Amniotic epithelial cell (primary cell): ENCODE results near the gene CD93.

Experiments
- DNase-seq: peaks from one replicate; pipeline ENCODE4 v3.0.0-alpha.2; 2010; ENCODE audit warnings: low read depth

Gene CD93

GRCh38 chr20:23082846-23083552 is 3.1 kb downstream of the CD93 start:
- peak; percentile 10 for DNase-seq

GRCh38 chr20:23081263-23081819 is 4.8 kb downstream of the CD93 start:
- no peak for DNase-seq

- DNase-seq, result no peak
These were observed 5.6 kb downstream of the CD93 start for GRCh38 chr20:23080521-23080920.

- DNase-seq, result no peak
These were observed 6.2 kb downstream of the CD93 start for GRCh38 chr20:23079926-23080325.

GRCh38 chr20:23079016-23079351 is 7.1 kb downstream of the CD93 start:
- no peak for DNase-seq

GRCh38 chr20:23078351-23079015 is 7.6 kb downstream of the CD93 start:
- DNase-seq, result peak; percentile 83

- no peak for DNase-seq
These were observed 8.8 kb downstream of the CD93 start for GRCh38 chr20:23077277-23077676.

- DNase-seq, result no peak
These were observed 12.1 kb downstream of the CD93 start for GRCh38 chr20:23074052-23074451.

- no peak for DNase-seq
These were observed 13.1 kb downstream of the CD93 start for GRCh38 chr20:23072892-23073586.

GRCh38 chr20:23071996-23072395 is 14.1 kb downstream of the CD93 start:
- DNase-seq, result no peak

- no peak for DNase-seq
These were observed 14.7 kb downstream of the CD93 start for GRCh38 chr20:23071398-23071797.

- DNase-seq, result no peak
These were observed 17.0 kb downstream of the CD93 start for GRCh38 chr20:23069108-23069507.

- DNase-seq, result no peak
These were observed 17.8 kb downstream of the CD93 start for GRCh38 chr20:23068283-23068682.

GRCh38 chr20:23066772-23067171 is 19.4 kb downstream of the CD93 start:
- no peak for DNase-seq

GRCh38 chr20:23065266-23066201 is 20.6 kb downstream of the CD93 start:
- DNase-seq, result no peak

- DNase-seq, result no peak
These were observed 22.5 kb downstream of the CD93 start for GRCh38 chr20:23063581-23063980.

- DNase-seq, result no peak
These were observed 23.0 kb downstream of the CD93 start for GRCh38 chr20:23063168-23063567.

- DNase-seq, result no peak
These were observed 23.5 kb downstream of the CD93 start for GRCh38 chr20:23062632-23063031.

GRCh38 chr20:23061734-23062561 is 24.2 kb downstream of the CD93 start:
- peak; percentile 79 for DNase-seq

- DNase-seq, result no peak
These were observed 24.9 kb downstream of the CD93 start for GRCh38 chr20:23061262-23061661.

GRCh38 chr20:23060629-23061028 is 25.5 kb downstream of the CD93 start:
- peak; percentile 58 for DNase-seq
